GM19455 (cell line): Measurements from ENCODE around the gene URB2.
"Not testable (repeated sequence)": the region's sequence is repeated elsewhere in the genome, so short reads cannot be mapped to it uniquely, and the experiment has no call there.

Experiments used
- ATAC-seq: cut with Tn5 transposase; IDR thresholded peaks from one replicate; pipeline ENCODE4 v1.9.1; 2021; ENCODE audit not compliant: unreplicated experiment

The URB2 gene

GRCh38 chr1:229613938-229614337, 12.1 kb upstream of the URB2 start:
- no peak for ATAC-seq

GRCh38 chr1:229614701-229615100, 11.3 kb upstream of the URB2 start:
- no peak for ATAC-seq

DNA sequence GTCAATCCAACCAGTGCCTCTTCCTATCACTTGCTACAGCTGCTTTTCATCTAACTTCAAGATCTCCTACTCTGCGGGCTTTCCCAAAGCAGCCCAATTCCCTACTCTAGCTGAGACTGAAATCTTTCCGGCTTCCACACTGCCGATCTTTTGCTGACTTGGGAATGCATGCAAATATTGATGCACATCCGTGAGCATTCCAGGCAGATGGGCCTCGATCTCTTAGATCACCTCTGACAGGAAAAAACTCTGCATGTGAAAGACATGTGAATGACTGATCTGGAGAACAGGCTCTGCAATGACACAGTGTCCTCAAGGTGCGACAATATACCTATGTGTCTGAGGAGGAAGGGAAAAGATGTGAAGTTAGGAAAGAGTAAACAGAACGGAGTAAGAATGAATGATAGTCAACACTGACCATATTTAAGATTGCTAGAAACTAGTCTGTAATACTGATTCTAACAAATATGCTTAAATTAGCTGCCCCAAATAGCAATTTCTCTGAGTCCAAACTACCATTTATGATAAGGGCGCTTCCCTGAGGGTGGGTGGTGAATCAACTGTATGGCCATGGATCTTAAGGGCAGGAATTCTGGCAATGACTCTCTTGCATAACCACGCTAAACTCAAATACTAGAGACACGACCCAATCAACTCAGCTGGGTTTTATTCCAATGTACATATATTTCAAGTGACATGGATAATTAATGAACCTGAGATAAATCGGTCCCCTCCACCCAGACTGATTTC, 8.5 kb upstream of the URB2 start:
- ATAC-seq: no peak

DNA sequence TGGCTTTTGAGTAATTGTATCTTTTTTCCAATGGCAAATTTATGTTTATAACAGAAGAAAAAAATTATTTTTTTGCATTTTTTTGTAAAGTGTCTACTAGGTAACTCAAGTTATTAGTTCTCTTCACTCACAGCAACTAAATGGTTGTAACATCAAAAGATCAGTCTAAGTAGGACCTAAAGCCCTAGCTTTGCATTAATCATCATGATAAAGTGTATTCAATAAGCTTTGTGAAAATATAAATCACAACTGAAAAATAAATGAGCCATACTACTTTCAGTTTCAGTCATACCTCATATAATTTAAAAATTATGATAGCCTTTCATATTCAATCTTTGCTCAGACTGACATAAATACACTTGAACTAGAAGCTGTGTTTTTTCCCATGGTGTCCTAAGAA, 7.0 kb upstream of the URB2 start:
- ATAC-seq: no peak

GRCh38 chr1:229619614-229620013, 6.4 kb upstream of the URB2 start:
- ATAC-seq: no peak

- ATAC-seq: no peak
These were observed 5.2 kb upstream of the URB2 start for GRCh38 chr1:229620876-229621275.

DNA sequence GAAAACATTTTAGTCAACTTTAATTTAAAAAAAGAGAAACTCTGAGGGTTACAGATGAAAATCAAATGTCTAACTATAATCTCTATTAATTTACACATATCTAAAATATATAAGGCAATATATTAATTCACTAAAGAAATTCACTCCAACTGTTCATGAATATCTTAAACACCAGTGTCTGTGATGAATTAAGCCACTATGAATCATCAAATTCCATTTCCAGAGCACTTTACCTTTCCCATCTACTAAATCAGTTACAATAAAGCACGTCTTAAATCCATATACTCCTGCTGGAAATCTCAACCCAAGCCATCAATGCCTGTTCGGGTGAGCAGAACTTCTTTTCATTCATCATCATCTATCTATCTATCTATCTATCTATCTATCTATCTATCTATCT, 4.4 kb upstream of the URB2 start:
- ATAC-seq: no peak

DNA sequence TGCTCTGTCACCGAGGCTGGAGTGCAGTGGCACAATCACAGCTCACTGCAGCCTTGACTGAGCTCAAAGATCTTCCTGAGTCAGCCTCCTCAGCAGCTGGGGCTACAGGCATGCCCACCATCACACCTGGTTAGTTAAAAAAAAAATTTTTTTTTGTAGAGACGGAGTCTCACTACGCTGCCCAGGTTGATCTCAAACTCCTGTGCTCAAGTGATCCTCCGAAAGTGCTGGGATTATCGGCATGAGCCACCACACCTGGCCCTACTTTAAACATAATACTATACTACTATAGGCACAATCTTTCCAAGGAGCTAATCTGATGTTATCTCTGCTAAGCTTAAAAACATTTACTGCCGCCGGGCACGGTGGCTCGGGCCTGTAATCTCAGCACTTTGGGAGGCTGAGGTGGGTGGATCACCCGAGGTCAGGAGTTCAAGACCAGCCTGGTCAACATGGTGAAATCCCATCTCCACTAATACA, 3.4 kb upstream of the URB2 start:
- ATAC-seq: not testable (repeated sequence)

GRCh38 chr1:229623225-229623624, 2.8 kb upstream of the URB2 start:
- ATAC-seq: no peak

DNA sequence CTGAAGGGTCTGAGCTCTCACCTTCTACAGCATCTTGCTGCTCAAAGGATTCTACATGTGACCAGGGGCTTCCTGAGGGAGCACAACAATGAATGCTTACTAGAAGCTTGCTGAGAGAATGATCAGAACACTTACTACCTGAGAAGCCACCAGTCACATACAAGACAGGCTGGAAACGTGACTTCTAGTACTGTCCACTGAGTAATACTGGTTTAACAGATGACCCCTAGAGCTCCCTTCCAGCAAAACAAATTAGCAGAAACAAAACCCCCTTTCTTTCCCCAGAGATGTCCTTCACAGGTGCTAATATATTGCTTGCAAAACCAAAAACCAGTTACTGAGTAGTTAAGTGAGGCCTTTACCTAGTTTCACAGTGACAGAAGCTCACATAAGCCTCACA, 2.2 kb upstream of the URB2 start:
- ATAC-seq: no peak

GRCh38 chr1:229624521-229625070, 1.5 kb upstream of the URB2 start:
- no peak for ATAC-seq

DNA sequence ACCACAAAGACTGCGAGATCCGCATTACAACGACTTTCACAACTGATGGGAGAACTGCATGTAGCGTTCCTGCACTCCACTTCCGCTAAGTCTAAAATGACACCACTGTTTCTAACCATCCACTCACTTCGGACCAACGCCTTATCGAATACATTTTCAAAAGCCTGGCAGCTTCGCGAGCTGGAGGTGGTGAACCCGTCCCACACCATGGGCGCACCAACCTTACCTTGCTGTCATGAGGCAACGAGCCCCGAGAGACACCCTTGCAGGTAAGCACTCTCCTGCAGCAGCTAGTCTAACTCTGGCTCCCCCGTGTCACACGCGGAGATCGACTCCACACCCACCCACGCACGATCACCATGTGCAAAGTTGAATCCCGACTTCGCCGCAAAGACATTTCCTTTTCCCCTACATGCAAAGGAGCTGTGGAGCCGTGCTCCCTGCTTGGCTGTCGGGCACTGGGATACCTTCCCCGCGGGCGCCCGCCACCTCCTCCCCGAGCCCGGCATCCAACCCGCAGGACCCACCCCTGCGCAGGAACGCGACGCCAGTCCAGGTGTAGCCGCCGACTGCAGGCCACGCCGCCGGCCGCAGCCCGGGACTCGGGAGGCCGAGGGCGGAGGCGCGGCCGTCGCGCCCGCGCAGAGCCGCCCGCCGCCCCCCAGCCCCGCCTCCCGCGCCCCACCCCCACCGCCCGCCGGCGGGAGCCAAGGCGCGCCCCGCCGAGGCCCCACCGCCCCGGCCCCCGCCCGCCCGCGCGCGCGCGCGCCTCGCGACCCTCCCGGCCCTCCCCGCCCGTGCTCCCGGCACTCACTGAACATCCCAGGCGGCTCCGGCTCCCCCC, 754 bp upstream of the URB2 start:
- ATAC-seq: peak; percentile 44

- no peak for ATAC-seq
These were observed 956 bp downstream of the URB2 start for GRCh38 chr1:229627003-229627402.

DNA sequence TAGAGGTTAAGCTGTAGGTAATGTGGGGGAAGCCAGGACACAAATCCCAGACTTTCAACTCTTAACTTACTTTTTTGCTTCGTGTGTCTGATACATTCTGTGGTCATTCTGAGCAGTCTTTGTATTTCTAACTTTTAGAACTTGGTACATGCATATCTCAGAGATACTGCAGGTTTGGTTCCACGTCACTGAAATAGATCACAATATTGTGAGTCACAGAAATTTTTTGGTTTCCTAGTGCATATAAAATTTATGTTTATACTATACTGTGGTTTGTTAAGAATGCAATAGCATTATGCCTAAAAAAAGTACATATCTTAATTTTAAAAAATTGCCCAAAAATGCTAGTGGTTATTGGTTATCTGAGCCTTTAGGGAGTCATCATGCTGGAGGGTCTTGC, 3.2 kb downstream of the URB2 start:
- no peak for ATAC-seq

GRCh38 chr1:229631148-229631547, 5.1 kb downstream of the URB2 start:
- no peak for ATAC-seq

- no peak for ATAC-seq
These were observed 5.9 kb downstream of the URB2 start for GRCh38 chr1:229631966-229632365.

DNA sequence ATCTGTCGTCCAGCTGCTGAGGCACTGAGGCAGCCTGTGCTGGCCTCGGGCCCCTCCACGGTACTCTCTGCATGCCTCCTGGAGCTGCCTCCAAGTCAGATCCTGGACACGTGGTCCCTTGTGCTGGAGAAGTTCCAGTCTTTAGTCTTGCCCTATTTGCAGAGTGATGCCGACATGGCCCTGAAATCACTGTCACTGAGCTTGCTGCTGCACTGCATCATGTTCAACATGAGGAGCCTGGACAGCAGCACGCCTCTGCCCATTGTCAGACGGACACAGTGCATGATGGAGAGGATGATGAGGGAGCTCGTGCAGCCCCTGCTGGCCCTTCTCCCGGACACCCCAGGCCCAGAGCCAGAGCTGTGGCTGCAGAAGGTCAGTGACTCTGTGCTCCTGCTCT, 10.0 kb downstream of the URB2 start:
- no peak for ATAC-seq

GRCh38 chr1:229637746-229638145, 11.7 kb downstream of the URB2 start:
- ATAC-seq: no peak

DNA sequence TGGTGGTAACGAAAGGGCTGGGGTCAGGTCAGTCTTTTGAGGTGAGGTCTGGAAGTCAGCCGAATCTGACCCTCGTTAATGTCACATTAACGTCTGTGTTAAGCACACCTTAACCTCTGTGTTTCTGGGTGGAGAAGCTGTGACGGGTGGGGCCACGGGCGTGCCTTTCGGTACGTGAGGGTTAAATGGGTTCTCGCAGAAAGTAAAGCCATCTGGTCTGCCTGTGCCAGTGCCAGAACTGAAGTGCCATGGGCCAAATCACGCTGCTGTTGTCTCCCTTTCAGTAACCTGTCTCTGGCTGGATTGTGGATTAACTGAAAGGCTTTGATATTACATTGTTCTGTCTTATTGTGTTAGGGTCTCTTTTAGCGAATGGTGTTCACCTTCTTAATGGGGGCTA, 14.4 kb downstream of the URB2 start:
- no peak for ATAC-seq

DNA sequence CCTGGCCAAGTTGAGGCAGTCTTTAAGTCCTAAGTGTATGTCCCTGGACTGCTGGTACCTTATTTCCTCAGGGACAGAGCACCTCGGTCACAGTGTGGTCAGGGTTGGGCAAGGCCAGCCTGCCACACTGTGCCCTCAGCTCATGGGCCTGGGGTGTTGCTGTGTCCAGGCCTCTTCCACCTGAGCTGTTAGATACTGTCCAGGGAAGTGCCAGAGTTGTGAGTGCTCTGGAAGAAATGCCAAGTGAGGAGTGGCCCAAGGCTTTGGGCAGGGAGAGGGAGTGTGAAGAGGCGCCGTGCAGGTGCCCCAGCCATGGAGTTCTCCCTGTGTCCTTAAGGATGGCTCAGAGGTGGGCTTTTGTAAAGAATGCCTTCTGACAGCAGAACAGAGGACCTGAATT, 15.3 kb downstream of the URB2 start:
- no peak for ATAC-seq

GRCh38 chr1:229642376-229642775, 16.3 kb downstream of the URB2 start:
- no peak for ATAC-seq

- ATAC-seq: no peak
These were observed 16.9 kb downstream of the URB2 start for GRCh38 chr1:229642970-229643369.
